ENCODE data around the gene SCN4B. TPM values are rescaled to one million over a fixed set of nuclear protein-coding genes. Genes with fewer than 3 reads are reported as not detected.

SCN4B gene
- total RNA-seq, 1 experiment from 2014 or later: not detected

GRCh38 chr11:118175993-118176777 is 23.6 kb upstream of the SCN4B start, which contains the start of gene SCN2B:
TSS of gene SCN2B (minus strand) at chr11:118176639. CDS start at chr11:118176431, 208 bp downstream.
- H3K9me3 Mint-ChIP-seq (ENCODE audit: low read depth, unreplicated experiment): no peaks in the 10 kb centered on the region
- CTCF ChIA-PET: no interaction called here
- no peak for TF ChIP-seq CTCF (IDR thresholded peaks at IDR 0.05; ENCODE audit: unreplicated experiment)
- no peak within 1 kb of the TSS for H3K27ac Mint-ChIP-seq (ENCODE audit: unreplicated experiment)
- no peak for DNase-seq
- H3K27me3 Mint-ChIP-seq (ENCODE audit: unreplicated experiment): peaks cover 15% of the 10 kb centered on the region
- peaks cover 18% of the 10 kb centered on the region for H3K4me1 Mint-ChIP-seq (ENCODE audit: low read depth, unreplicated experiment)
- BruUV-seq (replicated peaks): no TSS peak
- intact Hi-C loops (cut with micrococcal nuclease; ENCODE audit: unreplicated experiment): no loop called here
- no peaks in the 10 kb centered on the region for H3K36me3 Mint-ChIP-seq (ENCODE audit: insufficient read depth, unreplicated experiment)
- H3K4me3 Mint-ChIP-seq (ENCODE audit: low read depth, unreplicated experiment): no peak within 1 kb of the TSS

DNA sequence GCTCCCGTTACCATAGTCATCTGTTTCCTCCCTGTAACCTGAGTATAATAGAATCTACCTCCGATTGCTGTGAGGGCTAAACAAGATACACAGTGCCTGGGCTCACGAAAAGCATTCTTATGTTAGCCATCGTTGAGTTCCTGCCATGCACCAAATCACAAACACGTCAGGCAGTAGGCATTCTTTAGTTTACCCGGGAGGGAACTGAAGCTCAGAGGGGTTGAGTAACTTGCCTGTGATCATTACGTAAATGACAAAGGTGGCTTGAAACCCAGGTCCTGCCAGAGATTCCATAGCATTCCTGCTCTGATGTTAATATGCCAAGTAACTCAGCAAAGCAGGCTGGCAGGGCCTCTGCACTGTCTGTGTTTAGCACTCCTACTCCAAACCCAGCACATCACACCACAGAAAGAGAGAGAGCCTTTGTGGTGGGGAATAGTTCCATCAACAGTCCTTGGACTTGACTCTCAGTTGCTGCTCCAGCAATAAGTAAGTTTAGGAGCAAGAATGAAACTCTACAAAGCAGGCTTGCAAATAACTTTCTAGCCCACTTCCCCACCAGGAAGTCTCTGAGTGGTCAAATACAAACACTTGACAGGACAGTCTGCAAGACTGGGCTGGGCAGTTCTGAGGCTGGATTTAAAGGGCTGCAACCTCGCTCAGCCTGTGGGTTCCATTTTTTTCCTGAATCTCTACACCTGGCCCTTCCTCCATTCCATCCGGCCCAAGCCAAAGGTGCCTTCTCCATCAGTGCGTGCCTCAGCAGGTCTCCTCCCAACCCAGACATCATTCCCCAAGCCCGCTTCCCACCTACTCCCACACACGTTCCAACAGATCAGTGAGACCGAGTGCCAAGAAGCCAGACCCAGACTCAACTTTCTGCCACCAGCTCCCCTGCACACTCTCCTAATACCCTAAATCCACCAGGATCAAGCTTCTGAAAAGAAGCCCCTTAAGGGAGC is 22.7 kb upstream of the SCN4B start:
- BruUV-seq (replicated peaks): no TSS peak
- intact Hi-C loops (cut with micrococcal nuclease; ENCODE audit: unreplicated experiment): no loop called here
- no peak for DNase-seq
- CTCF ChIA-PET: interaction anchor here (0.6 to 1.2 kb wide), 3 partner anchors 12 to 114 kb away, joined by 3 read pairs; no protein-coding TSS in a partner anchor
- TF ChIP-seq CTCF (IDR thresholded peaks at IDR 0.05; ENCODE audit: unreplicated experiment): no peak
- Mint-ChIP-seq H3K27ac (ENCODE audit: unreplicated experiment) (no peak overlapping the region), H3K4me3 (ENCODE audit: low read depth, unreplicated experiment) (no peak overlapping the region), H3K4me1 (ENCODE audit: low read depth, unreplicated experiment) (peaks cover 18% of the 10 kb centered on the region), H3K27me3 (ENCODE audit: unreplicated experiment) (peaks cover 22% of the 10 kb centered on the region), H3K36me3 (ENCODE audit: insufficient read depth, unreplicated experiment) (no peaks in the 10 kb centered on the region), H3K9me3 (ENCODE audit: low read depth, unreplicated experiment) (no peaks in the 10 kb centered on the region)

DNA sequence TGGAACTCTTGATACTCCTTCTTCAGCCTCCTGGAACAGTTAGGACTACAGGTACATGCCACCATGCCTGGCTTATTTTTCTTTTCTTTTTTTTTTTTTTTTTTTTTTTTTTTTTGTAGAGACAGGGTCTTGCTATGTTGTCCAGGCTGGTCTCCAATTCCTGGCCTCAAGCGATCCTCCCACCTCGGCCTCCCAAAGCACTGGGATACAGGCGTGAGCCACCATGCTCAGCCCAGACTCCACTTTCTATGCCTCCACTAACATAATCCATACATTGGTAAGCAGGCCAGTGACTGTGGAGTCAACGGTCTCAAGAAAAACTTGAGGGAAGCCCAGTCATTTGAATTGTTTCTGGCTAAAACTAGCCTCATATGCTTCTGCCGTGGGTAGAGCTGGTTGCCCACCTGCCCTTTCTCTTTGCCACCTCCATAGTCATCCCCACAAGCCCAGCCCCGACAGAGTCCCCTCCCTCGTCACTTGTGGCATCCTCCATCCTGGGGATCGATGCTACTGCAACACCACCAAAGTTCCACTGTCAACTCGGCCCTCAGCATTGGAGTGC is 21.5 kb upstream of the SCN4B start:
- Mint-ChIP-seq H3K36me3 (ENCODE audit: insufficient read depth, unreplicated experiment) (no peaks in the 10 kb centered on the region), H3K9me3 (ENCODE audit: low read depth, unreplicated experiment) (no peaks in the 10 kb centered on the region), H3K4me1 (ENCODE audit: low read depth, unreplicated experiment) (peaks cover 18% of the 10 kb centered on the region), H3K27me3 (ENCODE audit: unreplicated experiment) (peaks cover 35% of the 10 kb centered on the region), H3K4me3 (ENCODE audit: low read depth, unreplicated experiment) (no peak overlapping the region), H3K27ac (ENCODE audit: unreplicated experiment) (no peak overlapping the region)
- no TSS peak for BruUV-seq (replicated peaks)
- TF ChIP-seq CTCF (IDR thresholded peaks at IDR 0.05; ENCODE audit: unreplicated experiment): no peak
- CTCF ChIA-PET: interaction anchor here (0.6 to 1.2 kb wide), 2 partner anchors 28 to 1256 kb away, joined by 3 read pairs; no protein-coding TSS in a partner anchor
- intact Hi-C loops (cut with micrococcal nuclease; ENCODE audit: unreplicated experiment): no loop called here
- DNase-seq: no peak

GRCh38 chr11:118172356-118172755 is 19.7 kb upstream of the SCN4B start:
- no peak for DNase-seq
- H3K4me1 Mint-ChIP-seq (ENCODE audit: low read depth, unreplicated experiment): peaks cover 18% of the 10 kb centered on the region
- no TSS peak for BruUV-seq (replicated peaks)
- peaks cover 48% of the 10 kb centered on the region for H3K27me3 Mint-ChIP-seq (ENCODE audit: unreplicated experiment)
- intact Hi-C loops (cut with micrococcal nuclease; ENCODE audit: unreplicated experiment): no loop called here
- CTCF ChIA-PET: interaction anchor here (0.6 to 1.9 kb wide), 6 partner anchors 8 to 664 kb away, joined by 3 to 14 read pairs (median 3); partner anchors contain the start of gene MPZL3
- H3K4me3 Mint-ChIP-seq (ENCODE audit: low read depth, unreplicated experiment): no peak overlapping the region
- no peaks in the 10 kb centered on the region for H3K9me3 Mint-ChIP-seq (ENCODE audit: low read depth, unreplicated experiment)
- no peak for TF ChIP-seq CTCF (IDR thresholded peaks at IDR 0.05; ENCODE audit: unreplicated experiment)
- no peaks in the 10 kb centered on the region for H3K36me3 Mint-ChIP-seq (ENCODE audit: insufficient read depth, unreplicated experiment)
- H3K27ac Mint-ChIP-seq (ENCODE audit: unreplicated experiment): no peak overlapping the region

Data from Calu3 (cell line).